Pancreas (tissue), 10 donors: Measurements from ENCODE around the gene NAT8L. TPM values are rescaled to one million over a fixed set of nuclear protein-coding genes. Genes with fewer than 3 reads are reported as not detected.

Experiments
- ATAC-seq, 4 donors: fragments of 200-7000 bp; cut with Tn5 transposase; one replicate each; pipeline versions ENCODE4 v1.8.0 to v1.9.1; 2020; ENCODE audit warnings: mild to moderate bottlenecking in 4 of 4, moderate library complexity in 4 of 4
- DNase-seq, 6 donors: peaks; one replicate each; pipeline ENCODE4 v3.0.0-alpha.2; 2020
- FAIRE-seq: peaks from 2 replicates; lab custom pipeline; 2012; peaks lifted over from hg19 to GRCh38; lab: Jason Lieb, UNC
- H3K27ac ChIP-seq, 4 donors: fragments of 200-600 bp; sonication (generic); 1 replicate in 3 of 4; 2 replicates in 1 of 4; pipeline versions ENCODE4 v1.5.0 to v1.8.0; 2020
- H3K27me3 ChIP-seq, 4 donors: fragments of 200-600 bp; one replicate each; pipeline ENCODE4 v1.8.0; 2021
- H3K36me3 ChIP-seq, 3 donors: fragments of 200-600 bp; sonication (generic) in 1 of 3; one replicate each; pipeline versions ENCODE4 v1.5.0 to v1.8.0; 2020 to 2021
- H3K4me1 ChIP-seq, 3 donors: fragments of 200-600 bp; one replicate each; pipeline ENCODE4 v1.8.0; 2021
- H3K4me3 ChIP-seq, 4 donors: fragments of 200-600 bp; sonication (generic) in 2 of 4; one replicate each; pipeline versions ENCODE4 v1.5.0 to v1.8.0; 2020 to 2021
- H3K9me3 ChIP-seq, 4 donors: fragments of 200-600 bp; one replicate each; pipeline ENCODE4 v1.8.0; 2021
- CTCF ChIP-seq, 4 donors: fragments of 200-600 bp; sonication (generic) in 3 of 4; IDR thresholded peaks; one replicate each; pipeline versions ENCODE4 v1.5.0 to v1.8.0; 2021; ENCODE audit warnings: antibody characterized with exemption in 4 of 4
- WGBS, 2 donors: extraction: QIAGEN DNeasy Blood & Tissue Kit; methylation state at CpG; one replicate each; pipeline ENCODE4 v1.1.7; 2013; 5-methylcytosine and 5-hydroxymethylcytosine counted together
- intact Hi-C, 3 donors: fragments of 100-400 bp; cut with DNase I; formaldehyde crosslinking; loops; one replicate each; pipeline versions ENCODE4 v1.11.1 to v1.14.2; 2022
- polyA plus RNA-seq, 2 donors: library from polyadenylated mRNA; stranded (reverse); fragments of 200-250 nt; gene quantifications; one replicate each; pipeline ENCODE4 v1.2.3, GENCODE V29; 2013
- total RNA-seq, 6 donors: library from RNA; stranded (reverse); fragmentation: NEBNext Ultra II Directional in 4 of 6; extraction: Animal tissue kit (Norgen Biotek cat#: 25700) in 4 of 6; gene quantifications; one replicate each; pipeline versions ENCODE4 v1.2.1 to v1.2.4, GENCODE V29; 2021 to 2023
- donor health status: healthy with polysubstance abuse.
- donor health status: DM: no; HTN: no; CAD: no; lungs with moderate emphysema.
- donor health status: DM: no; HTN: no; CAD: no.
- donor health status: control.
- donor health status: control.
- donor health status: Bipolar disorder and iron deficiency.
- donor health status: DM: yes; HTN: yes; CAD: no.
- donor health status: DM: no; HTN: no; CAD: no.
- donor health status: DM: no; HTN: no; CAD: no.
- donor health status: DM: yes; HTN: yes; CAD: no.

Gene NAT8L
- total and polyA plus RNA-seq, 8 donors = 3.0 to 7.2 (median 4.8) TPM

GRCh38 chr4:2062168-2062807 lies 3.2 kb downstream of the NAT8L start:
- ATAC-seq (no peak), DNase-seq (peak in 1 of 6 donors; percentile 67), FAIRE-seq (no peak)
- Histone ChIP-seq H3K27me3 (no peaks in the 10 kb centered on the region), H3K4me1 (no peaks in the 10 kb centered on the region), H3K27ac (no peak overlapping the region), H3K9me3 (no peaks in the 10 kb centered on the region), H3K4me3 (no peak overlapping the region), H3K36me3 (no peaks in the 10 kb centered on the region)
- intact Hi-C loops = no loop called here
- no peak for TF ChIP-seq CTCF (IDR thresholded peaks at IDR 0.05)
- WGBS, 2 donors = 79 to 80% methylated on average over 11 of the region's 11 CpGs

DNA sequence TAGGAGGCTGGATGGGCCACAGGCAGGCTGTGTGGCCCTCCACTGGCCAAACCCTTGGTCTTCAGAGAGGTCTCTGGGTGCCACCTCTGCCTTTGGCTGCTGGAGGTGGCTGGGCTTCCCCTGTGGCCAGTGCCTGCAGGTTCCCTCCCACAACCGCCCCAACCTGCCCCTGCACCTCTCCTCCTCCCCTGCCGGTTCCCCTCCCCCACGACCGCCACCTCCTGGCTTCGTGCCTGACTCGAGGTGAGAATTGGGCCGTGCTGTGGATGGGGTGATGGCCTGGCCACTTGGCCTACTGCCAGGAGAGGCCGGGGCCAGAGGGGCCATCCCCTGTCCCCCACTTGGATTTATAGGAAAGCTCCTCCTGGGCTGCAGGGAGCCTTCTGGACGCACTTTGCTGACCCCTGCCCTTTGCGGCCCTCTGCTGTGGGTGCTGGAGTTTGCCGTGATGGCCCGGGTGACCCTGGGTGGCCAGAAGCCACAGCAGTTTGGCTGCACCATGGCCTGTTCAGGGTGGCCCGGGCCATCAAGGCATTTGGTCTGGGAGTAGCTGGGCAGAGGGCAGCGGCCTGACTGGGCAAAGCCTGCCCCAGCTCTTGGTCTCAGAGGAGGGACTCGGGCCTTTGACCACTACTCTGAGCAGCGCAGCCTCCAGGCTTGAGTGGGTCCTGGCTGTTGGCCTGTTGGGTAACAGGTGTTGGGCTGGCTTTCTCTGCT lies 3.8 kb downstream of the NAT8L start:
- Histone ChIP-seq H3K4me3 (no peak overlapping the region), H3K36me3 (no peaks in the 10 kb centered on the region), H3K9me3 (no peaks in the 10 kb centered on the region), H3K4me1 (no peaks in the 10 kb centered on the region), H3K27ac (no peak overlapping the region), H3K27me3 (no peaks in the 10 kb centered on the region)
- ATAC-seq = peak in 1 of 4 donors; percentile 8
- DNase-seq = peak in 3 of 6 donors; percentile 58 to 78 (median 63)
- WGBS, 2 donors = 57 to 59% methylated on average over 15 to 16 of the region's 16 CpGs
- TF ChIP-seq CTCF (IDR thresholded peaks at IDR 0.05) = no peak
- no peak for FAIRE-seq
- intact Hi-C loops = no loop called here

DNA sequence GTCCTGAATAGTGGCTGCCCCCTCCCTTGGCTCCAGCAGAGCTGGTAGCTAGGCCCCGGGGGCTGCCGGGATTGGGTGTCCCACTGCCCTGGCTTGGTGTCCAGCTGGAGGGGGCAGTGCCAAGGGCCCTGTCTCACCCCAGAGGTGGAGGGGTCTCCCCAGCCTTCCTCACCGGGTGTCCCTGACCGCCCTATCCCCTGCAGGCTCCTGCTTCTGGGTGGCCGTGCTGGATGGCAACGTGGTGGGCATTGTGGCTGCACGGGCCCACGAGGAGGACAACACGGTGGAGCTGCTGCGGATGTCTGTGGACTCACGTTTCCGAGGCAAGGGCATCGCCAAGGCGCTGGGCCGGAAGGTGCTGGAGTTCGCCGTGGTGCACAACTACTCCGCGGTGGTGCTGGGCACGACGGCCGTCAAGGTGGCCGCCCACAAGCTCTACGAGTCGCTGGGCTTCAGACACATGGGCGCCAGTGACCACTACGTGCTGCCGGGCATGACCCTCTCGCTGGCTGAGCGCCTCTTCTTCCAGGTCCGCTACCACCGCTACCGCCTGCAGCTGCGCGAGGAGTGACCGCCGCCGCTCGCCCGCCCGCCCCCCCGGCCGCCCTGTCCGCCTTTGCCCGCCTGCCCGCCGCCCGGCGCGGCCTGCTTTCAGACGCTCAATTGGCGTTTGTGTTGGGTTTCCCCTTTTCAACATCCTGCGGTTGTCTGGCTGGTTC lies 4.6 kb downstream of the NAT8L start:
- H3K4me3 ChIP-seq = no peak overlapping the region
- FAIRE-seq = no peak
- DNase-seq = peak in 2 of 6 donors; percentile 53 to 73
- intact Hi-C loops = no loop called here
- 92 to 94% methylated on average over 36 to 53 of the region's 53 CpGs for WGBS, 2 donors
- no peak overlapping the region for H3K27ac ChIP-seq
- H3K36me3 ChIP-seq = no peaks in the 10 kb centered on the region
- no peaks in the 10 kb centered on the region for H3K27me3 ChIP-seq
- H3K9me3 ChIP-seq = no peaks in the 10 kb centered on the region
- H3K4me1 ChIP-seq = no peaks in the 10 kb centered on the region
- no peak for ATAC-seq
- TF ChIP-seq CTCF (IDR thresholded peaks at IDR 0.05) = no peak

- Histone ChIP-seq H3K4me1 (no peaks in the 10 kb centered on the region), H3K4me3 (no peak overlapping the region), H3K9me3 (no peaks in the 10 kb centered on the region), H3K36me3 (no peaks in the 10 kb centered on the region), H3K27ac (no peak overlapping the region), H3K27me3 (no peaks in the 10 kb centered on the region)
- ATAC-seq (no peak), DNase-seq (peak in 3 of 6 donors; percentile 11 to 69 (median 54)), FAIRE-seq (no peak)
- TF ChIP-seq CTCF (IDR thresholded peaks at IDR 0.05) = no peak
- WGBS, 2 donors = 84 to 85% methylated on average over 31 to 40 of the region's 40 CpGs
- intact Hi-C loops = no loop called here
Observed at GRCh38 chr4:2064276-2064991, 5.3 kb downstream of the NAT8L start.
